HCT116 (cell line): ENCODE measurements around the gene TEX11.

Experiments
- CTCF ChIP-seq, 3 experiments: fragments of 200-600 bp in 1 of 3; sonication (generic) in 1 of 3; IDR thresholded peaks in 2 of 3; conservative IDR thresholded peaks in 1 of 3; 2 replicates each; pipeline ENCODE4 v1.5.1; 2012 to 2017; ENCODE audit warnings: low read depth in 2 of 3, low read length in 2 of 3, antibody characterized with exemption in 1 of 3, borderline replicate concordance in 1 of 3, control low read depth in 1 of 3, mild to moderate bottlenecking in 1 of 3, mixed read lengths in 1 of 3, mixed run types in 1 of 3, moderate library complexity in 1 of 3; ENCODE audit not compliant: insufficient read depth in 1 of 3
- EGR1 ChIP-seq: IDR thresholded peaks from 2 replicates; pipeline ENCODE4 v1.6.1; 2012; ENCODE audit warnings: low read depth
- ELF1 ChIP-seq: IDR thresholded peaks from 2 replicates; pipeline ENCODE4 v1.6.1; 2012; ENCODE audit warnings: low read depth, borderline replicate concordance
- EZH2 ChIP-seq: fragments of 200-600 bp; sonication (generic); IDR thresholded peaks from 2 replicates; pipeline ENCODE4 v1.6.1; 2017; ENCODE audit warnings: antibody characterized with exemption, mixed run types
- FOSL1 ChIP-seq: IDR thresholded peaks from 2 replicates; pipeline ENCODE4 v1.6.1; 2012; ENCODE audit warnings: low read depth
- POLR2AphosphoS5 ChIP-seq: IDR thresholded peaks from 2 replicates; pipeline ENCODE4 v1.6.1; 2011; ENCODE audit warnings: mild to moderate bottlenecking, low read depth, low read length, moderate library complexity
- SP1 ChIP-seq: IDR thresholded peaks from 2 replicates; pipeline ENCODE4 v1.6.1; 2012; ENCODE audit warnings: low read depth
- SRF ChIP-seq: IDR thresholded peaks from 2 replicates; pipeline ENCODE4 v1.6.1; 2012; ENCODE audit warnings: low read depth
- YY1 ChIP-seq: IDR thresholded peaks from 2 replicates; pipeline ENCODE4 v1.6.1; 2011; ENCODE audit warnings: low read length, low read depth, moderate library complexity, mild to moderate bottlenecking; ENCODE audit not compliant: insufficient replicate concordance; ENCODE audit errors: extremely low read depth
- TF ChIP-seq, protein P1 (sequence below): IDR thresholded peaks from 2 replicates; pipeline ENCODE4 v1.6.1; 2012
- TF ChIP-seq, protein P2 (sequence below): IDR thresholded peaks from 2 replicates; pipeline ENCODE4 v1.6.1; 2012

GRCh38 chrX:70500826-70501225, 407.7 kb downstream of the TEX11 start:
- TF ChIP-seq, protein P1, sequence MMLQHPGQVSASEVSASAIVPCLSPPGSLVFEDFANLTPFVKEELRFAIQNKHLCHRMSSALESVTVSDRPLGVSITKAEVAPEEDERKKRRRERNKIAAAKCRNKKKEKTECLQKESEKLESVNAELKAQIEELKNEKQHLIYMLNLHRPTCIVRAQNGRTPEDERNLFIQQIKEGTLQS = no peak
- TF ChIP-seq, protein P2, sequence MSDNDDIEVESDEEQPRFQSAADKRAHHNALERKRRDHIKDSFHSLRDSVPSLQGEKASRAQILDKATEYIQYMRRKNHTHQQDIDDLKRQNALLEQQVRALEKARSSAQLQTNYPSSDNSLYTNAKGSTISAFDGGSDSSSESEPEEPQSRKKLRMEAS = no peak
- TF ChIP-seq EZH2 (no peak), CTCF (IDR thresholded peaks at IDR 0.05 in 2 of 3, conservative IDR thresholded peaks at IDR 0.05 in 1 of 3; ENCODE audit: borderline replicate concordance in 1 of 3, insufficient read depth in 1 of 3, low read depth in 2 of 3, low read length in 2 of 3) (no peak), SP1 (no peak), EGR1 (no peak), ELF1 (no peak), SRF (no peak), YY1 (no peak), FOSL1 (no peak), POLR2AphosphoS5 (no peak)
